ENCODE data around the gene TSPEAR.

DNA sequence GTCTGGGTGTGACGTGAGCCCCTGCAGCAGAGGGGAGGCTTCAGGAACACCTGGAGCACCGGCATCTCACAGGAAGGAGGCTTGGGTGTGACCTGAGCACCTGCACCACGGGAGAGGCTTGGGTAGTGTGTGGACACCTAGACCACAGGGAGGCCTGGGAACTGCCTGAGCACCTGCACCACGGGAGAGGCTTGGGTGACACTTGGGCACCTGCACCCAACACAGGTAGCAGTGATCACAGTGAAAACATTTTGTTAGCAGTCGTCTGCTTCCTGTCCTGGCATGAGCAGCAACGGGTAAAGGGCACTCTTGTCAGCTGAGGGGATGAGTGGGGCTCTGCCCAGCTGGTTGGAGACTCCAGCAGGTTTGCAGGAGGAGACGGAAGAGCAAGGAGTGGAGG, 233.7 kb downstream of the TSPEAR start:
- TF ChIP-seq, protein P1, sequence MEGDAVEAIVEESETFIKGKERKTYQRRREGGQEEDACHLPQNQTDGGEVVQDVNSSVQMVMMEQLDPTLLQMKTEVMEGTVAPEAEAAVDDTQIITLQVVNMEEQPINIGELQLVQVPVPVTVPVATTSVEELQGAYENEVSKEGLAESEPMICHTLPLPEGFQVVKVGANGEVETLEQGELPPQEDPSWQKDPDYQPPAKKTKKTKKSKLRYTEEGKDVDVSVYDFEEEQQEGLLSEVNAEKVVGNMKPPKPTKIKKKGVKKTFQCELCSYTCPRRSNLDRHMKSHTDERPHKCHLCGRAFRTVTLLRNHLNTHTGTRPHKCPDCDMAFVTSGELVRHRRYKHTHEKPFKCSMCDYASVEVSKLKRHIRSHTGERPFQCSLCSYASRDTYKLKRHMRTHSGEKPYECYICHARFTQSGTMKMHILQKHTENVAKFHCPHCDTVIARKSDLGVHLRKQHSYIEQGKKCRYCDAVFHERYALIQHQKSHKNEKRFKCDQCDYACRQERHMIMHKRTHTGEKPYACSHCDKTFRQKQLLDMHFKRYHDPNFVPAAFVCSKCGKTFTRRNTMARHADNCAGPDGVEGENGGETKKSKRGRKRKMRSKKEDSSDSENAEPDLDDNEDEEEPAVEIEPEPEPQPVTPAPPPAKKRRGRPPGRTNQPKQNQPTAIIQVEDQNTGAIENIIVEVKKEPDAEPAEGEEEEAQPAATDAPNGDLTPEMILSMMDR (IDR thresholded peaks at IDR 0.05), result no peak
- TF ChIP-seq, protein P2, sequence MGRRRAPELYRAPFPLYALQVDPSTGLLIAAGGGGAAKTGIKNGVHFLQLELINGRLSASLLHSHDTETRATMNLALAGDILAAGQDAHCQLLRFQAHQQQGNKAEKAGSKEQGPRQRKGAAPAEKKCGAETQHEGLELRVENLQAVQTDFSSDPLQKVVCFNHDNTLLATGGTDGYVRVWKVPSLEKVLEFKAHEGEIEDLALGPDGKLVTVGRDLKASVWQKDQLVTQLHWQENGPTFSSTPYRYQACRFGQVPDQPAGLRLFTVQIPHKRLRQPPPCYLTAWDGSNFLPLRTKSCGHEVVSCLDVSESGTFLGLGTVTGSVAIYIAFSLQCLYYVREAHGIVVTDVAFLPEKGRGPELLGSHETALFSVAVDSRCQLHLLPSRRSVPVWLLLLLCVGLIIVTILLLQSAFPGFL (CRISPR knock-in tag; IDR thresholded peaks at IDR 0.05; ENCODE audit: borderline replicate concordance), result no peak
- TF ChIP-seq MXD4 (CRISPR knock-in tag; IDR thresholded peaks at IDR 0.05; ENCODE audit: borderline replicate concordance), result no peak
- no peak for TF ChIP-seq ZNF232 (CRISPR knock-in tag; IDR thresholded peaks at IDR 0.05)
- TF ChIP-seq SMAD3 (CRISPR knock-in tag; IDR thresholded peaks at IDR 0.05; ENCODE audit: borderline replicate concordance), result no peak
- TF ChIP-seq SP1 (CRISPR knock-in tag; conservative IDR thresholded peaks at IDR 0.05), result no peak
- no peak for TF ChIP-seq ETV6 (CRISPR knock-in tag; IDR thresholded peaks at IDR 0.05)
- no peak for TF ChIP-seq ZNF317 (CRISPR knock-in tag; IDR thresholded peaks at IDR 0.05; ENCODE audit: borderline replicate concordance, low read depth)
- TF ChIP-seq, protein P3, sequence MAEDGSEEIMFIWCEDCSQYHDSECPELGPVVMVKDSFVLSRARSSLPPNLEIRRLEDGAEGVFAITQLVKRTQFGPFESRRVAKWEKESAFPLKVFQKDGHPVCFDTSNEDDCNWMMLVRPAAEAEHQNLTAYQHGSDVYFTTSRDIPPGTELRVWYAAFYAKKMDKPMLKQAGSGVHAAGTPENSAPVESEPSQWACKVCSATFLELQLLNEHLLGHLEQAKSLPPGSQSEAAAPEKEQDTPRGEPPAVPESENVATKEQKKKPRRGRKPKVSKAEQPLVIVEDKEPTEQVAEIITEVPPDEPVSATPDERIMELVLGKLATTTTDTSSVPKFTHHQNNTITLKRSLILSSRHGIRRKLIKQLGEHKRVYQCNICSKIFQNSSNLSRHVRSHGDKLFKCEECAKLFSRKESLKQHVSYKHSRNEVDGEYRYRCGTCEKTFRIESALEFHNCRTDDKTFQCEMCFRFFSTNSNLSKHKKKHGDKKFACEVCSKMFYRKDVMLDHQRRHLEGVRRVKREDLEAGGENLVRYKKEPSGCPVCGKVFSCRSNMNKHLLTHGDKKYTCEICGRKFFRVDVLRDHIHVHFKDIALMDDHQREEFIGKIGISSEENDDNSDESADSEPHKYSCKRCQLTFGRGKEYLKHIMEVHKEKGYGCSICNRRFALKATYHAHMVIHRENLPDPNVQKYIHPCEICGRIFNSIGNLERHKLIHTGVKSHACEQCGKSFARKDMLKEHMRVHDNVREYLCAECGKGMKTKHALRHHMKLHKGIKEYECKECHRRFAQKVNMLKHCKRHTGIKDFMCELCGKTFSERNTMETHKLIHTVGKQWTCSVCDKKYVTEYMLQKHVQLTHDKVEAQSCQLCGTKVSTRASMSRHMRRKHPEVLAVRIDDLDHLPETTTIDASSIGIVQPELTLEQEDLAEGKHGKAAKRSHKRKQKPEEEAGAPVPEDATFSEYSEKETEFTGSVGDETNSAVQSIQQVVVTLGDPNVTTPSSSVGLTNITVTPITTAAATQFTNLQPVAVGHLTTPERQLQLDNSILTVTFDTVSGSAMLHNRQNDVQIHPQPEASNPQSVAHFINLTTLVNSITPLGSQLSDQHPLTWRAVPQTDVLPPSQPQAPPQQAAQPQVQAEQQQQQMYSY (CRISPR knock-in tag; IDR thresholded peaks at IDR 0.05), result no peak
